ENCODE results near the gene CLP1.
A peak's percentile ranks its signal among the peaks of the same experiment; 100 is the strongest.

Gene CLP1

GRCh38 chr11:57645689-57646085 is 11.9 kb upstream of the CLP1 start:
- no peaks in the 10 kb centered on the region for H4K20me1 ChIP-seq (ENCODE audit: insufficient read depth, low read length, poor library complexity, severe bottlenecking)
- H3K4me3 ChIP-seq (ENCODE audit: low read length, poor library complexity, severe bottlenecking), result no peak overlapping the region
- no peak overlapping the region for H2AFZ ChIP-seq (ENCODE audit: low read length)
- no peaks in the 10 kb centered on the region for H3K9me3 ChIP-seq (ENCODE audit: insufficient read depth, low read depth, low read length)
- H3K9me2 ChIP-seq (replicated peaks; ENCODE audit: low read depth, low read length), result no peaks in the 10 kb centered on the region
- peaks cover 13% of the 10 kb centered on the region for H3K79me2 ChIP-seq (ENCODE audit: insufficient read depth, low read length)
- H3F3A ChIP-seq (ENCODE audit: low read depth), result no peaks in the 10 kb centered on the region
- H3K4me2 ChIP-seq (ENCODE audit: low read depth, low read length, poor library complexity, severe bottlenecking), result no peak overlapping the region
- no peaks in the 10 kb centered on the region for H3K27me3 ChIP-seq (ENCODE audit: insufficient read depth, low read length, poor library complexity, severe bottlenecking)
- H3K36me3 ChIP-seq (ENCODE audit: insufficient read depth, low read length), result no peaks in the 10 kb centered on the region
- TF ChIP-seq EZH2phosphoT487 (IDR thresholded peaks at IDR 0.05; ENCODE audit: borderline replicate concordance), result no peak
- H3K4me1 ChIP-seq (ENCODE audit: insufficient read depth, low read length, poor library complexity, severe bottlenecking), result peaks cover 67% of the 10 kb centered on the region
- H3K9ac ChIP-seq (ENCODE audit: low read depth, low read length, poor library complexity, severe bottlenecking), result no peak overlapping the region

GRCh38 chr11:57646194-57646798 is 11.3 kb upstream of the CLP1 start:
- H3K79me2 ChIP-seq (ENCODE audit: insufficient read depth, low read length), result peaks cover 7% of the 10 kb centered on the region; the same call in 1 of the 2 replicates
- no peaks in the 10 kb centered on the region for H3K27me3 ChIP-seq (ENCODE audit: insufficient read depth, low read length, poor library complexity, severe bottlenecking)
- H3K9me3 ChIP-seq (ENCODE audit: insufficient read depth, low read depth, low read length), result no peaks in the 10 kb centered on the region
- H2AFZ ChIP-seq (ENCODE audit: low read length), result no peak overlapping the region
- H3F3A ChIP-seq (ENCODE audit: low read depth), result no peaks in the 10 kb centered on the region
- H3K4me2 ChIP-seq (ENCODE audit: low read depth, low read length, poor library complexity, severe bottlenecking), result no peak overlapping the region
- TF ChIP-seq, protein P1, sequence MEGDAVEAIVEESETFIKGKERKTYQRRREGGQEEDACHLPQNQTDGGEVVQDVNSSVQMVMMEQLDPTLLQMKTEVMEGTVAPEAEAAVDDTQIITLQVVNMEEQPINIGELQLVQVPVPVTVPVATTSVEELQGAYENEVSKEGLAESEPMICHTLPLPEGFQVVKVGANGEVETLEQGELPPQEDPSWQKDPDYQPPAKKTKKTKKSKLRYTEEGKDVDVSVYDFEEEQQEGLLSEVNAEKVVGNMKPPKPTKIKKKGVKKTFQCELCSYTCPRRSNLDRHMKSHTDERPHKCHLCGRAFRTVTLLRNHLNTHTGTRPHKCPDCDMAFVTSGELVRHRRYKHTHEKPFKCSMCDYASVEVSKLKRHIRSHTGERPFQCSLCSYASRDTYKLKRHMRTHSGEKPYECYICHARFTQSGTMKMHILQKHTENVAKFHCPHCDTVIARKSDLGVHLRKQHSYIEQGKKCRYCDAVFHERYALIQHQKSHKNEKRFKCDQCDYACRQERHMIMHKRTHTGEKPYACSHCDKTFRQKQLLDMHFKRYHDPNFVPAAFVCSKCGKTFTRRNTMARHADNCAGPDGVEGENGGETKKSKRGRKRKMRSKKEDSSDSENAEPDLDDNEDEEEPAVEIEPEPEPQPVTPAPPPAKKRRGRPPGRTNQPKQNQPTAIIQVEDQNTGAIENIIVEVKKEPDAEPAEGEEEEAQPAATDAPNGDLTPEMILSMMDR (conservative IDR thresholded peaks at IDR 0.05; ENCODE audit: low read length), result no peak
- no peak for TF ChIP-seq EZH2phosphoT487 (IDR thresholded peaks at IDR 0.05; ENCODE audit: borderline replicate concordance)
- peaks cover 61% of the 10 kb centered on the region for H3K4me1 ChIP-seq (ENCODE audit: insufficient read depth, low read length, poor library complexity, severe bottlenecking)
- no peaks in the 10 kb centered on the region for H3K9me2 ChIP-seq (replicated peaks; ENCODE audit: low read depth, low read length)
- no peaks in the 10 kb centered on the region for H3K36me3 ChIP-seq (ENCODE audit: insufficient read depth, low read length)
- no peak overlapping the region for H3K9ac ChIP-seq (ENCODE audit: low read depth, low read length, poor library complexity, severe bottlenecking)
- H4K20me1 ChIP-seq (ENCODE audit: insufficient read depth, low read length, poor library complexity, severe bottlenecking), result no peaks in the 10 kb centered on the region
- no peak overlapping the region for H3K4me3 ChIP-seq (ENCODE audit: low read length, poor library complexity, severe bottlenecking)

GRCh38 chr11:57646799-57647303 is 10.7 kb upstream of the CLP1 start:
- no peak overlapping the region for H2AFZ ChIP-seq (ENCODE audit: low read length)
- peaks cover 56% of the 10 kb centered on the region for H3K4me1 ChIP-seq (ENCODE audit: insufficient read depth, low read length, poor library complexity, severe bottlenecking)
- H3K36me3 ChIP-seq (ENCODE audit: insufficient read depth, low read length), result no peaks in the 10 kb centered on the region
- no peaks in the 10 kb centered on the region for H3K9me2 ChIP-seq (replicated peaks; ENCODE audit: low read depth, low read length)
- H3F3A ChIP-seq (ENCODE audit: low read depth), result no peaks in the 10 kb centered on the region
- peaks cover 3% of the 10 kb centered on the region; the same call in 1 of the 2 replicates for H3K79me2 ChIP-seq (ENCODE audit: insufficient read depth, low read length)
- no peaks in the 10 kb centered on the region for H4K20me1 ChIP-seq (ENCODE audit: insufficient read depth, low read length, poor library complexity, severe bottlenecking)
- TF ChIP-seq, protein P1 (conservative IDR thresholded peaks at IDR 0.05; ENCODE audit: low read length), result no peak
- TF ChIP-seq EZH2phosphoT487 (IDR thresholded peaks at IDR 0.05; ENCODE audit: borderline replicate concordance), result no peak
- no peak overlapping the region for H3K4me2 ChIP-seq (ENCODE audit: low read depth, low read length, poor library complexity, severe bottlenecking)
- no peak overlapping the region for H3K4me3 ChIP-seq (ENCODE audit: low read length, poor library complexity, severe bottlenecking)
- no peaks in the 10 kb centered on the region for H3K9me3 ChIP-seq (ENCODE audit: insufficient read depth, low read depth, low read length)
- H3K9ac ChIP-seq (ENCODE audit: low read depth, low read length, poor library complexity, severe bottlenecking), result no peak overlapping the region
- H3K27me3 ChIP-seq (ENCODE audit: insufficient read depth, low read length, poor library complexity, severe bottlenecking), result no peaks in the 10 kb centered on the region

DNA sequence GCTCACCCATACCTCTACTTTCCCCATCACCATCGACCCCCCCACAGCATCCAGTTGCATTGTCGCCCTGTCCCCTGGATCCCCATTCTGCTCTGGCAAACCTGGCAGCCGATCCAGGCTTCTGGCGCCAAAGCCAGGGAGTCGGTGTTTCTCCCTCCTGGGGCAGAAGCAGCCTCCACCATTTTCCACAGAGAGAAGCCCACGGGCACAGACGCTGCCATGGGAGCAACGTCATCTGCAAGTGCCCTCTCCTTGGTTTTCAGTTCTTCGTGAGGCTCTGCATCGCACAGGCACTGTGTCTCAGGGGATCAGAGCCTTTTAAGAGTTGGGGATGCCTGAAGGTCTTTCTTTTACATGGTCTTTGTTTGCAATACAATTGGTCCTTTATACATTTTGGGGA is 10.2 kb upstream of the CLP1 start:
- H3K4me2 ChIP-seq (ENCODE audit: low read depth, low read length, poor library complexity, severe bottlenecking), result peak overlapping the region; percentile 80
- H4K20me1 ChIP-seq (ENCODE audit: insufficient read depth, low read length, poor library complexity, severe bottlenecking), result no peaks in the 10 kb centered on the region
- H3K9ac ChIP-seq (ENCODE audit: low read depth, low read length, poor library complexity, severe bottlenecking), result peak overlapping the region; percentile 64
- H3K4me1 ChIP-seq (ENCODE audit: insufficient read depth, low read length, poor library complexity, severe bottlenecking), result peaks cover 56% of the 10 kb centered on the region
- H3K27me3 ChIP-seq (ENCODE audit: insufficient read depth, low read length, poor library complexity, severe bottlenecking), result no peaks in the 10 kb centered on the region
- no peaks in the 10 kb centered on the region for H3K36me3 ChIP-seq (ENCODE audit: insufficient read depth, low read length)
- H3K9me2 ChIP-seq (replicated peaks; ENCODE audit: low read depth, low read length), result no peaks in the 10 kb centered on the region
- H3F3A ChIP-seq (ENCODE audit: low read depth), result no peaks in the 10 kb centered on the region
- H3K4me3 ChIP-seq (ENCODE audit: low read length, poor library complexity, severe bottlenecking), result no peak overlapping the region
- H3K79me2 ChIP-seq (ENCODE audit: insufficient read depth, low read length), result no peaks in the 10 kb centered on the region
- TF ChIP-seq, protein P1 (conservative IDR thresholded peaks at IDR 0.05; ENCODE audit: low read length), result no peak
- no peak for TF ChIP-seq EZH2phosphoT487 (IDR thresholded peaks at IDR 0.05; ENCODE audit: borderline replicate concordance)
- no peaks in the 10 kb centered on the region for H3K9me3 ChIP-seq (ENCODE audit: insufficient read depth, low read depth, low read length)
- no peak overlapping the region for H2AFZ ChIP-seq (ENCODE audit: low read length)
